Activated CD4-positive, alpha-beta T cell treated with anti-CD3 and anti-CD28 coated beads, Interleukin-2, amount 50 U/mL, for 16 hours (primary cell): ENCODE data around the gene LRFN2.

Source experiments
- DNase-seq: peaks from one replicate; pipeline ENCODE4 v3.0.0-alpha.2; 2020

LRFN2 gene

GRCh38 chr6:40587240-40588069, at the start of gene LRFN2:
LRFN2 (minus strand) TSS chr6:40587364.
- DNase-seq, result peak; percentile 69

- no peak for DNase-seq
Observed at GRCh38 chr6:40634429-40634828, 47.3 kb upstream of the LRFN2 start.

GRCh38 chr6:40631744-40632143, 44.6 kb upstream of the LRFN2 start:
- no peak for DNase-seq

- no peak for DNase-seq
Observed at GRCh38 chr6:40630488-40630887, 43.3 kb upstream of the LRFN2 start.

- DNase-seq, result no peak
Observed at GRCh38 chr6:40630051-40630450, 42.9 kb upstream of the LRFN2 start.

DNA sequence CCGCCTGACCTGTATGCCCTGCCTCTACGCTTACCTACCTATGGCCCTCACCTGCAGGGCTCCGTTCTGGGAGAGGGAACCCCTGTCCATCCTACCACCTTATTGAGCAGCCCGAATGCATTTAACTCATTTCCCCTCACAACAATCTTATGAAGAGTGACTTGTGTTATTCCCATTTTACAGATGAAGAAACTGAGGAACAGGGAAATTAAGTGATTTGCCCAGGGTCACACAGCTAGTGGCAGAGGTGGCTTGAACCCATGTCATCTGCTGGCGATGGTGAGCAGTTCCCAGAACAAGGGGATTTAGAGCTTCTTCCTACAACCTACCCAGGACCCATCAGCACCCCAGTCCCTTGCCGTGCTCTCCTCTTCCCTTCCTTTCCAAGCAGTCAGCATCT, 42.3 kb upstream of the LRFN2 start:
- DNase-seq, result no peak

- no peak for DNase-seq
Observed at GRCh38 chr6:40627316-40627715, 40.2 kb upstream of the LRFN2 start.

GRCh38 chr6:40626886-40627285, 39.7 kb upstream of the LRFN2 start:
- no peak for DNase-seq

GRCh38 chr6:40623932-40624331, 36.8 kb upstream of the LRFN2 start:
- DNase-seq, result no peak

DNA sequence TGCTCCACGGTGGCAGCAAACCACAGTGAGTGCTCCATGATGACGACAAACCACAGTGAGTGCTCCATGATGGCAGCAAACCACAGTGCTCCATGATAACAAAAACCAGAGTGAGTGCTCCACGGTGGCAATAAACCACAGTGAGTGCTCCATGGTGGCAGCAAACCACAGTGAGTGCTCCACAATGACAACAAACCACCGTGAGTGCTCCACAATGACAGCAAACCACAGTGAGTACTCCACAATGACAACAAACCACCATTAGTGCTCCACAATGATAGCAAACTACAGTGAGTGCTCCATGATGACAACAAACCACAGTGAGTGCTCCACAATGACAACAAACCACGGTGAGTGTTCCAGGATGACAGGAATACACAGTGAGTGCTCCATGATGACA, 36.0 kb upstream of the LRFN2 start:
- no peak for DNase-seq

GRCh38 chr6:40620574-40621240, 33.5 kb upstream of the LRFN2 start:
- DNase-seq, result no peak

GRCh38 chr6:40614671-40615070, 27.5 kb upstream of the LRFN2 start:
- DNase-seq, result no peak

DNA sequence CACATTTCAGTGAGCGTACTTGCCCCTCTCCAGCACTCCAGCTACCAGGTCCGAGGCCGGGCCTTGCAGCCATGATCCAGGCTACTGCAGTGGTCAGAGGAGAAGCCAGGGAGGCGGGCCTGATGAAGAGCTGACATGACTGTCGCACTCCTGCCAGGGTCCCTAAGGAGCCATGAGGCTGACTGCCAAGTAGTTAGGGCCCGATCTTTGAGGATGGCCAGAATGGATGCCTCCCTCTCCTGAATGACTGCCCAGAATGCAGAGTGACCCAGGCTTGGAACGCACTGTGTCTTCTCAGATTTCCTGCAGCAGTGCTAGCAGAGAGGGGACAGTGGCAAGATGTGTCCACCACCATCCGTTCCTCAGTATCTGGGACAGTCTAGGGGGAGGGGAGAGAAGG, 24.7 kb upstream of the LRFN2 start:
- no peak for DNase-seq

GRCh38 chr6:40611434-40611833, 24.3 kb upstream of the LRFN2 start:
- DNase-seq, result no peak

- DNase-seq, result no peak
Observed at GRCh38 chr6:40610229-40610628, 23.1 kb upstream of the LRFN2 start.

DNA sequence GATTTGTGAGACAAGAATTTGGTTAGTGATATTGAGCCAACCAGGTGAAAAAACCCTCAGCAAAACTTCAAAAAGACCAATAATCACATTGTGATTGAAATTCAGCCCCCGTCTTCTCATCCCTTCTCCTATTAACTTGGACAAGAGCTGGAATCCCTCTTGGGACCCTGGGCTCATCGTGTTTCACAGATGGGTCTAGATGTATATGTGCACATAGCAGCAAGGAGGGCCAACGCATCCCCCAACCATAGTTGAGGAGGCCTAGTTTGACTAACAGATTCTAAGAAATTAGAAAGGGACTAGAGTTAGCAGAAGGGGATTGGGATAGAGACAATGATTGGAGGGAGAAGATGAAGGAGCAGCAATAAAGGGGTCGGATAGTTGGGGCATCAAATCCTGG, 19.8 kb upstream of the LRFN2 start:
- no peak for DNase-seq

DNA sequence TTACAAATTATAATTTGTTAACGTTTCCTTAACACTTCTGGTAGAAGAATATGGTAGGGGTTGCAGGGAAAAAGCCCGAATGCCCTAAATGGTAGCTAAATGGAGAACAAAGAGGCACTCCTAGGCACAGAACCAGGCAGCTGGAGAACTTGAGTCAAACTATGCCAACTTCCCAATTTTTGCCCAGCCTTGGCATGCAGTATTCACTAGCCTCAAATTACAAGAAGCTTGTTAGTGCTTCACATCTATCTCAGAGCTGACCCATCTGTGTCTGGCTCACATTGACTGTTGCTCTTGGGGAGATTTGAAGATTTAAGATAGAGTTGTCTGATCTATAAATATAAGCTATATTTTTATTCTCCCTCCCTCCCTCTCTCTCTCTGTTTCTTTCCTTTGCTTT, 19.4 kb upstream of the LRFN2 start:
- no peak for DNase-seq

DNA sequence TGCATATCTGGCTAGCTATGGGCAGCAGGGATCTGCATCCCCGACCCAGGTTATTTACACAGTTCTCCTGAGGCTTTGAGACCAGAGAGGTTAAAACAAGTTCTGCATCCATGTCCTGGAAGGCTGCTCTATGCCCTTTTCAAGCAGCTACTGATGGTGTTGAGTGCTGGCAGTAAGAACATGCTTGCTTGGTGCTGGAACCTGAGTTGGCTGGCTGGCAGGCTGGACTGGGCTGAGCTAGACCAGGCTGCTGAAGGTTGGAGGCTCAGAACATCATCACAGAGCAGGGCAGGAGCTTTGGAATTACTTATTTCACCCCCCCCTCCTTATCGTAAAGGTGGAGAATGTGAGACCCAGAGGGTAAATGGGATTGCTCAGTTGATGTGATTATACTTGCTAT, 16.9 kb upstream of the LRFN2 start:
- no peak for DNase-seq

DNA sequence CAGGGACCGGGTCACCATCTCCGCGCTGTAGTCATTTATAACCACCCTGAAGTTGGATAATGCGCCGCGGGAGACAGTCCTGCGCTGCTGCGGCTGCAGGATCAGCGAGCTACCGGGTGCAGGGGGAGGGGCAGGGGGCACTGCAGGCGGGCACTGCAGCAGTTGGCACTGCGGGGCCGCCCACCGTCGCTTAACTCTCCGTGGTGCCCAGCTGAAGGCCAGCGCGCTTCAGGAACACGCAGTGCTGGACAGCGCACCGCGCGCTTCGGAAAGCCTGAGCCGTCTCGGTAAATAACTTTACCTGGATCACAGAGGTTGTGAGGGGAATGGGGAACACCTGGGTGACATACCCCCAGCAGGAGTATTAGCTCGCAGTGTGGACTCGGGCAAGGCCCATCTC, 12.4 kb upstream of the LRFN2 start:
- DNase-seq, result no peak

DNA sequence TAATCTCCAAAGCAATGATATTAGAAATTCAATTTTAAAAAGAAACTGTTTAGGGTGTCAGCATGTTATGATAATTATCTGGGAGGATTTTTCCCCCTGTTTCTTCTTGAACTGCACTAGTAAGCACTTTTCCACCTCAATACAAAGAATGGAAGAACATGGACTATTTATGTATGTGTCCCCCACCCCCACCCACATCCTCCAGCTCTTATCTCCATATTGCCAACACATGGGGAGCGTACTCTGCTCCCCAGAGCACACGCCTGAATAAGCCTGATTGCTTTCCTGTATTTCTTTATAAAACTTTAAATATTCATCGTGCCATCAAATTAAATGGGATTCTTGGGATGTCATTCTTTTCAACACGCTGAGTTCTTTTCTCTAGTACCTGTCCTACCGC, 11.4 kb upstream of the LRFN2 start:
- no peak for DNase-seq

DNA sequence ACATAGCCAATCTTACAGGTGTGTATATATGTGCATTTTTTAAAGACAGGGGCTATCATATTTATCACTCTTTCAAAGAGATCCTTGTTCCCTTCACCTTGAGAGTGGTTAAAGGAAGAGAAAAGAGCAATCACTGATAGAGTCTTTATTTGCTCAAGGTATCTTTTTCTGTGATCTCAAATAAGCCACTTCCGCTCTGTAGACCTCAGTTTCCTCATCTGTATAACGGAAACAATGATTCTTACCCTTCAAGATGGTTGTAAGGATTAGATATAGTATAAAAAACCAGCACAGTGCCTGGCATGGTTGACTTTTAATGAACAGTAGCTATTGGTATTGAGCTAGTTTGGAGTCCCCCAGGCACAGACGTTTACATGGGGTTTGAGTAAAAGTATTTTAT, 10.1 kb upstream of the LRFN2 start:
- no peak for DNase-seq

DNA sequence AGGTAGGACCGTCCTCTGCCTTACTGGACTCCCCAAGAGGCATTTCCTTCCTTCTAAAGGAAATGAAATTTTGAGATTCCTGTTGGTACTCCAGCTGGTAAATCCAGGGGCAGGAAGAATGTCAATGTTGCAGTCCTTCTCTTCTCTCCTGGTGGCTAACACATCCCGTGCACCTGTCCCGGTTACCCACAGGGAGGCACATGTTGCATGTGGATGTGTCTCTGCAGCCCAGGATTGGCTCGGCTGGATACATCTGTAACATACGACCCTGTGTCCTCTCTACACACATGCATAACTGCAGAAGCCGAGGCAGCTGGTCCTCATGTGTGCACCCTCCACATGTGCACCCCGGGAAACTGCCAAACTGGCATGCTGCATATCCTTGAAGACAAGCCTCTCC, 1.3 kb upstream of the LRFN2 start:
- no peak for DNase-seq

- no peak for DNase-seq
Observed at GRCh38 chr6:40588070-40588384, 863 bp upstream of the LRFN2 start.

GRCh38 chr6:40586369-40587201, 579 bp downstream of the LRFN2 start:
- no peak for DNase-seq
